ENCODE results near the gene RASGRP3.

DNA sequence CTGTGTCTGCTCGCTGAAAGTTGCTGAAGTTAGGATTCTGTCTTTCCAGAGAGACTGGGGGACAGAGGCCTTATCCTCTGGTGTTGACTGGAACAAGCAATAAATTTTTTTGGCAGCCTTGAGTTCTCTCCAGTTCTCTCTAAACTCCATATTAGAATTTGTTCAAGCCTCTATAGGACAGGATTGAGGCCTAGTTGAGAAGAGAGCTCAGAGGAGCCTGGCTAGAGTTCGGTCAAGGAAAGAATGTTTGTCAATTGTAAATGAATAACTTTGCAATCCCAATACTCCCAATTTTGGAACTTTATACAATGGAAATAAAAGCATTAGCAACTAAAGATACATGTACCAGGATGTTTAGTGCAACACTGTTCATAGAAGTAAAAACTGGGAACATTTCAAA, 16.7 kb upstream of the RASGRP3 start:
- no peak for TF ChIP-seq EZH2 (IDR thresholded peaks at IDR 0.05; ENCODE audit: borderline replicate concordance, low read depth, low read length, severe bottlenecking)
- TF ChIP-seq GATA2 (IDR thresholded peaks at IDR 0.05; ENCODE audit: insufficient read depth, insufficient read length, low read depth, low read length) = no peak
- no peak for TF ChIP-seq MYC (IDR thresholded peaks at IDR 0.05; ENCODE audit: low read depth, low read length)
- no peak for TF ChIP-seq POLR2A (IDR thresholded peaks at IDR 0.05; ENCODE audit: low read depth, low read length)
- no peak for TF ChIP-seq POLR2AphosphoS5 (IDR thresholded peaks at IDR 0.05; ENCODE audit: insufficient read depth, low read depth, low read length)
- TF ChIP-seq, protein P1, sequence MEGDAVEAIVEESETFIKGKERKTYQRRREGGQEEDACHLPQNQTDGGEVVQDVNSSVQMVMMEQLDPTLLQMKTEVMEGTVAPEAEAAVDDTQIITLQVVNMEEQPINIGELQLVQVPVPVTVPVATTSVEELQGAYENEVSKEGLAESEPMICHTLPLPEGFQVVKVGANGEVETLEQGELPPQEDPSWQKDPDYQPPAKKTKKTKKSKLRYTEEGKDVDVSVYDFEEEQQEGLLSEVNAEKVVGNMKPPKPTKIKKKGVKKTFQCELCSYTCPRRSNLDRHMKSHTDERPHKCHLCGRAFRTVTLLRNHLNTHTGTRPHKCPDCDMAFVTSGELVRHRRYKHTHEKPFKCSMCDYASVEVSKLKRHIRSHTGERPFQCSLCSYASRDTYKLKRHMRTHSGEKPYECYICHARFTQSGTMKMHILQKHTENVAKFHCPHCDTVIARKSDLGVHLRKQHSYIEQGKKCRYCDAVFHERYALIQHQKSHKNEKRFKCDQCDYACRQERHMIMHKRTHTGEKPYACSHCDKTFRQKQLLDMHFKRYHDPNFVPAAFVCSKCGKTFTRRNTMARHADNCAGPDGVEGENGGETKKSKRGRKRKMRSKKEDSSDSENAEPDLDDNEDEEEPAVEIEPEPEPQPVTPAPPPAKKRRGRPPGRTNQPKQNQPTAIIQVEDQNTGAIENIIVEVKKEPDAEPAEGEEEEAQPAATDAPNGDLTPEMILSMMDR (IDR thresholded peaks at IDR 0.05; ENCODE audit: extremely low read depth in 1 of 2, insufficient read depth in 1 of 2, low read depth in 1 of 2, low read length in 2 of 2) = no peak
- TF ChIP-seq, protein P2, sequence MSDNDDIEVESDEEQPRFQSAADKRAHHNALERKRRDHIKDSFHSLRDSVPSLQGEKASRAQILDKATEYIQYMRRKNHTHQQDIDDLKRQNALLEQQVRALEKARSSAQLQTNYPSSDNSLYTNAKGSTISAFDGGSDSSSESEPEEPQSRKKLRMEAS (IDR thresholded peaks at IDR 0.05; ENCODE audit: insufficient read depth, insufficient read length) = no peak
- no peak for TF ChIP-seq JUN (IDR thresholded peaks at IDR 0.05; ENCODE audit: borderline replicate concordance, insufficient read depth, insufficient read length, low read depth)
- no peak for TF ChIP-seq FOS (IDR thresholded peaks at IDR 0.05; ENCODE audit: borderline replicate concordance, insufficient read depth, low read length)

Measured in endothelial cell of umbilical vein (primary cell).